HepG2 (cell line): ENCODE measurements around the gene RAB1B. TPM values are rescaled to one million over a fixed set of nuclear protein-coding genes. Genes with fewer than 3 reads are reported as not detected.

Experiments used
- ARID5B ChIP-seq: IDR thresholded peaks from 2 replicates; pipeline ENCODE4 v1.4.0; 2020; ENCODE audit warnings: mild to moderate bottlenecking, missing genetic modification reagents
- BRCA1 ChIP-seq: sonication (generic); formaldehyde crosslinking; IDR thresholded peaks from 2 replicates; pipeline ENCODE4 v1.4.0; 2020; ENCODE audit warnings: missing genetic modification reagents
- CC2D1A ChIP-seq: sonication (generic); formaldehyde crosslinking; IDR thresholded peaks from 2 replicates; pipeline ENCODE4 v1.8.1; 2023; ENCODE audit warnings: mild to moderate bottlenecking, missing genetic modification reagents
- HOXA5 ChIP-seq: sonication (generic); formaldehyde crosslinking; IDR thresholded peaks from 2 replicates; pipeline ENCODE4 v1.4.0; 2020; ENCODE audit warnings: missing genetic modification reagents
- MIER3 ChIP-seq: IDR thresholded peaks from 2 replicates; pipeline ENCODE4 v1.6.1; 2016; ENCODE audit warnings: missing compliant biosample characterization, borderline replicate concordance
- MXI1 ChIP-seq: IDR thresholded peaks from 3 replicates; pipeline ENCODE4 v1.6.1; 2012; ENCODE audit warnings: low read depth, low read length, inconsistent platforms, borderline replicate concordance
- NPAS2 ChIP-seq: sonication (generic); formaldehyde crosslinking; IDR thresholded peaks from 2 replicates; pipeline ENCODE4 v1.8.0; 2022; ENCODE audit warnings: mild to moderate bottlenecking, missing genetic modification reagents, borderline replicate concordance
- PATZ1 ChIP-seq: sonication (generic); formaldehyde crosslinking; IDR thresholded peaks from 2 replicates; pipeline ENCODE4 v1.4.0; 2020; ENCODE audit warnings: missing genetic modification reagents
- PHB2 ChIP-seq: fragments of 450-650 bp; IDR thresholded peaks from 2 replicates; pipeline ENCODE4 v1.6.1; 2018; ENCODE audit not compliant: partially characterized antibody
- SAFB2 ChIP-seq: sonication (generic); formaldehyde crosslinking; IDR thresholded peaks from 2 replicates; pipeline ENCODE4 v1.5.1; 2020; ENCODE audit warnings: missing genetic modification reagents, low read depth, mild to moderate bottlenecking, borderline replicate concordance
- ZFP82 ChIP-seq: sonication (generic); formaldehyde crosslinking; IDR thresholded peaks from 2 replicates; pipeline ENCODE4 v1.5.1; 2020; ENCODE audit warnings: mild to moderate bottlenecking, missing genetic modification reagents, borderline replicate concordance
- ZNF678 ChIP-seq: sonication (generic); formaldehyde crosslinking; IDR thresholded peaks from 2 replicates; pipeline ENCODE4 v1.4.0; 2020; ENCODE audit warnings: mild to moderate bottlenecking, missing genetic modification reagents
- ZNF768 ChIP-seq: sonication (generic); formaldehyde crosslinking; IDR thresholded peaks from 2 replicates; pipeline ENCODE4 v1.4.0; 2020; ENCODE audit warnings: missing genetic modification reagents
- ZSCAN21 ChIP-seq: sonication (generic); formaldehyde crosslinking; IDR thresholded peaks from 2 replicates; pipeline ENCODE4 v1.8.0; 2022; ENCODE audit warnings: mild to moderate bottlenecking, missing genetic modification reagents, moderate library complexity, borderline replicate concordance
- polyA plus RNA-seq, 8 experiments: library from polyadenylated mRNA; depleted of rRNA in 3 of 8; stranded (reverse) in 7 of 8; unstranded in 1 of 8; fragments of >200 nt; fragmentation: Illumina TruSeq in 4 of 8; extraction: Trizol in 4 of 8; gene quantifications; 2 replicates each; pipeline versions ENCODE4 v1.2.1 to v1.2.3, GENCODE V29; 2011 to 2016; ENCODE audit warnings: low read depth in 4 of 8, missing spikeins in 1 of 8, mixed read lengths in 1 of 8; ENCODE audit not compliant: insufficient read depth in 1 of 8
- total RNA-seq, 5 experiments: library from RNA; depleted of rRNA; stranded (reverse); fragments of >200 nt; fragmentation: Illumina TruSeq; extraction: Trizol; gene quantifications; 2 replicates each; pipeline ENCODE4 v1.2.3, GENCODE V29; 2016; ENCODE audit warnings: low read depth in 1 of 5
- TF ChIP-seq, protein P1 (sequence below): sonication (generic); formaldehyde crosslinking; IDR thresholded peaks from 2 replicates; pipeline ENCODE4 v1.4.0; 2020; ENCODE audit warnings: mild to moderate bottlenecking, missing genetic modification reagents

RAB1B gene
- total and polyA plus RNA-seq, 2 of the 13 experiments (the other 11 are each of a cell fraction or from before 2014, with no cell fraction given) = 77.9 to 87.9 TPM

- TF ChIP-seq PATZ1 (CRISPR knock-in tag) = peak; percentile 68; the same call in 1 of the 2 replicates
- TF ChIP-seq ZNF678 = no peak
- 0 out of 2 replicates have a peak, but pooled peaks have one; percentile 59 for TF ChIP-seq ZSCAN21 (CRISPR knock-in tag)
- TF ChIP-seq CC2D1A (CRISPR knock-in tag) = no peak
- TF ChIP-seq, protein P1, sequence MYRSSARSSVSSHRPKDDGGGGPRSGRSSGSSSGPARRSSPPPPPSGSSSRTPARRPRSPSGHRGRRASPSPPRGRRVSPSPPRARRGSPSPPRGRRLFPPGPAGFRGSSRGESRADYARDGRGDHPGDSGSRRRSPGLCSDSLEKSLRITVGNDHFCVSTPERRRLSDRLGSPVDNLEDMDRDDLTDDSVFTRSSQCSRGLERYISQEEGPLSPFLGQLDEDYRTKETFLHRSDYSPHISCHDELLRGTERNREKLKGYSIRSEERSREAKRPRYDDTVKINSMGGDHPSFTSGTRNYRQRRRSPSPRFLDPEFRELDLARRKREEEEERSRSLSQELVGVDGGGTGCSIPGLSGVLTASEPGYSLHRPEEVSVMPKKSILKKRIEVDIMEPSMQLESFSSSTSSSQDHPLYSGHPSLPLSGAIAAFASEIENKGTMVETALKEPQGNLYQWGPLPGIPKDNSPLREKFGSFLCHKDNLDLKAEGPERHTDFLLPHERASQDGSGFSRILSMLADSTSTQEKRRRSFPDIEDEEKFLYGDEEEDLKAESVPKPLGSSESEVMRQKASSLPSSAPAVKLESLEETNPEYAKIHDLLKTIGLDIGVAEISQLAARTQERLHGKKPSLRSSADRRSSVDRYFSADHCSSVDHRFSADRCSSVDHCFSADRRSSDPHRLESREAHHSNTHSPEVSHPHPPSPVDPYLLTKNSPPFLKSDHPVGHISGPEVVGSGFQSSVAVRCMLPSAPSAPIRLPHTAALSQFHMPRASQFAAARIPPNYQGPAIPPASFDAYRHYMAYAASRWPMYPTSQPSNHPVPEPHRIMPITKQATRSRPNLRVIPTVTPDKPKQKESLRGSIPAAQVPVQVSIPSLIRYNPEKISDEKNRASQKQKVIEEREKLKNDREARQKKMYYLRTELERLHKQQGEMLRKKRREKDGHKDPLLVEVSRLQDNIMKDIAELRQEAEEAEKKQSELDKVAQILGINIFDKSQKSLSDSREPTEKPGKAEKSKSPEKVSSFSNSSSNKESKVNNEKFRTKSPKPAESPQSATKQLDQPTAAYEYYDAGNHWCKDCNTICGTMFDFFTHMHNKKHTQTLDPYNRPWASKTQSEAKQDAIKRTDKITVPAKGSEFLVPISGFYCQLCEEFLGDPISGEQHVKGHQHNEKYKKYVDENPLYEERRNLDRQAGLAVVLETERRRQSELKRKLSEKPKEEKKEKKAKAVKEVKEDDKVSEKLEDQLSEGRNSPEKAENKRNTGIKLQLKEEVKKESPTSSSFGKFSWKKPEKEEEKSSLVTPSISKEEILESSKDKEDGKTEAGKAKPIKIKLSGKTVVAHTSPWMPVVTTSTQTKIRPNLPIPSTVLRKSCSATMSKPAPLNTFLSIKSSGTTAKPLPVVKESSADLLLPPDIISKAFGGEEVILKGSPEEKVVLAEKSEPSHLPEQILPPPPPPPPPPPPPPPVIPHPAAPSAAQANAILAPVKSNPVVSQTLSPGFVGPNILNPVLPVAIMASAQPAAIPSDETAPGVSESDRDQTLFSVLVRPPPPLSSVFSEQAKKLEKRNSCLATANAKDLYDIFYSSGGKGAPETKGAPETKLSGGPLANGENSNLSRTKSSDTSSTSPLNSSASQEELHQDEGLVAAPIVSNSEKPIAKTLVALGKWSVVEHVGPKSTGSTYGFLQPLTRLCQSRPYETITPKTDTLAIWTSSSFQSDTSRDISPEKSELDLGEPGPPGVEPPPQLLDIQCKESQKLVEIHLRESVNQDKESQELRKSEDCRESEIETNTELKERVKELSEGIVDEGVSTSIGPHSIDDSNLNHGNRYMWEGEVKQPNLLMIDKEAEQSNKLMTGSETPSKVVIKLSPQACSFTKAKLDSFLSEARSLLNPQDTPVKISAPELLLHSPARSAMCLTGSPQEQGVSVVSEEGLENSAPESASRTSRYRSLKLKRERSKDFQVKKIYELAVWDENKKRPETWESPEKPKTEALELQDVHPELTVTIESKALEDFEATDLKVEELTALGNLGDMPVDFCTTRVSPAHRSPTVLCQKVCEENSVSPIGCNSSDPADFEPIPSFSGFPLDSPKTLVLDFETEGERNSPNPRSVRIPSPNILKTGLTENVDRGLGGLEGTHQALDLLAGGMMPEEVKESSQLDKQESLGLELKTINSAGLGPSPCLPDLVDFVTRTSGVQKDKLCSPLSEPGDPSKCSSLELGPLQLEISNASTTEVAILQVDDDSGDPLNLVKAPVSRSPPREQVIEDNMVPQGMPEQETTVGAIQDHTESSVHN = no peak
- no peak for TF ChIP-seq HOXA5
- TF ChIP-seq ZFP82 (CRISPR knock-in tag) = no peak
- TF ChIP-seq MXI1 = 0 out of 3 replicates have a peak, but pooled peaks have one; percentile 0
- no peak for TF ChIP-seq ARID5B (CRISPR knock-in tag)
- no peak for TF ChIP-seq ZNF768 (CRISPR knock-in tag)
- TF ChIP-seq PHB2 = no peak
- TF ChIP-seq MIER3 (CRISPR knock-in tag) = no peak
- TF ChIP-seq NPAS2 = no peak
- no peak for TF ChIP-seq BRCA1 (CRISPR knock-in tag)
- TF ChIP-seq SAFB2 (CRISPR knock-in tag) = no peak
These were observed 45.1 kb downstream of the RAB1B start (continued) for GRCh38 chr11:66313321-66314185.
